ENCODE results near the gene PHF23. TPM values are rescaled to one million over a fixed set of nuclear protein-coding genes. Genes with fewer than 3 reads are reported as not detected.

Gene PHF23
- total and polyA plus RNA-seq, 4 donors, result 25.4 to 40.5 (median 27.2) TPM

DNA sequence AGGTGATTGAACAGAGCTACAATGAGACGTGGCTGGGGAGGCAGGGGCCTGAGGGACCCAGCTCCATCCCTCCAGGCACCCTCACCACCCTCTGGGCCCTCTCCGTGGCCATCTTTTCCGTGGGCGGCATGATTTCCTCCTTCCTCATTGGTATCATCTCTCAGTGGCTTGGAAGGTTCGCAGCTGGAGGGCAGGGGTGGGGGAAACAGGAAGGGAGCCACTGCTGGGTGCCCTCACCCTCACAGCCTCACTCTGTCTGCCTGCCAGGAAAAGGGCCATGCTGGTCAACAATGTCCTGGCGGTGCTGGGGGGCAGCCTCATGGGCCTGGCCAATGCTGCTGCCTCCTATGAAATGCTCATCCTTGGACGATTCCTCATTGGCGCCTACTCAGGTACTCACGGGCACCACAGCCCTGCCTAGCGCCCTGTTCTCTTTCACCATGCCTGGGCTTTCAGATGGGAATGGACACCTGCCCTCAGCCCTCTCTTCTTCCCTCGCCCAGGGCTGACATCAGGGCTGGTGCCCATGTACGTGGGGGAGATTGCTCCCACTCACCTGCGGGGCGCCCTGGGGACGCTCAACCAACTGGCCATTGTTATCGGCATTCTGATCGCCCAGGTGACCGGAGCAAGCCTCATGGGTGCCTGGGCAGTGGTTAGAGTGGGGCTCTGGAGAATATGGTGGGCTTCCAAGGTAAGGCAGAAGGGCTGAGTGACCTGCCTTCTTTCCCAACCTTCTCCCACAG, 44.4 kb upstream of the PHF23 start:
- no peaks in the 10 kb centered on the region for H3K36me3 ChIP-seq (ENCODE audit: control insufficient read depth in 4 of 4, insufficient read depth in 4 of 4, low read length in 4 of 4)
- WGBS, 2 donors, result 80 to 88% methylated on average over 18 of the region's 18 CpGs
- H3K4me1 ChIP-seq (ENCODE audit: control insufficient read depth in 5 of 5, insufficient read depth in 5 of 5, low read length in 5 of 5), result peaks cover 0 to 21% (median 4%) of the 10 kb centered on the region in 5 donors
- DNase-seq (no peak), ATAC-seq (ENCODE audit: insufficient read depth, low FRiP score) (no peak)
- H3K9ac ChIP-seq (ENCODE audit: insufficient read depth in 1 of 2, low read length in 2 of 2), result no peak overlapping the region
- H3K27ac ChIP-seq (ENCODE audit: low read depth in 1 of 2, low read length in 1 of 2), result peak overlapping the region in 1 of 2 donors; percentile 85
- TF ChIP-seq, protein P1, sequence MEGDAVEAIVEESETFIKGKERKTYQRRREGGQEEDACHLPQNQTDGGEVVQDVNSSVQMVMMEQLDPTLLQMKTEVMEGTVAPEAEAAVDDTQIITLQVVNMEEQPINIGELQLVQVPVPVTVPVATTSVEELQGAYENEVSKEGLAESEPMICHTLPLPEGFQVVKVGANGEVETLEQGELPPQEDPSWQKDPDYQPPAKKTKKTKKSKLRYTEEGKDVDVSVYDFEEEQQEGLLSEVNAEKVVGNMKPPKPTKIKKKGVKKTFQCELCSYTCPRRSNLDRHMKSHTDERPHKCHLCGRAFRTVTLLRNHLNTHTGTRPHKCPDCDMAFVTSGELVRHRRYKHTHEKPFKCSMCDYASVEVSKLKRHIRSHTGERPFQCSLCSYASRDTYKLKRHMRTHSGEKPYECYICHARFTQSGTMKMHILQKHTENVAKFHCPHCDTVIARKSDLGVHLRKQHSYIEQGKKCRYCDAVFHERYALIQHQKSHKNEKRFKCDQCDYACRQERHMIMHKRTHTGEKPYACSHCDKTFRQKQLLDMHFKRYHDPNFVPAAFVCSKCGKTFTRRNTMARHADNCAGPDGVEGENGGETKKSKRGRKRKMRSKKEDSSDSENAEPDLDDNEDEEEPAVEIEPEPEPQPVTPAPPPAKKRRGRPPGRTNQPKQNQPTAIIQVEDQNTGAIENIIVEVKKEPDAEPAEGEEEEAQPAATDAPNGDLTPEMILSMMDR (IDR thresholded peaks at IDR 0.05; ENCODE audit: control extremely low read depth, extremely low read depth), result no peak
- H3K4me3 ChIP-seq, result no peak overlapping the region
- H3K9me3 ChIP-seq (ENCODE audit: control insufficient read depth in 4 of 4, insufficient read depth in 3 of 4, low read length in 3 of 4), result no peaks in the 10 kb centered on the region
- H3K27me3 ChIP-seq (ENCODE audit: control insufficient read depth in 3 of 3, insufficient read depth in 3 of 3, low read length in 2 of 3), result peaks cover 0 to 8% (median 0%) of the 10 kb centered on the region in 3 donors

DNA sequence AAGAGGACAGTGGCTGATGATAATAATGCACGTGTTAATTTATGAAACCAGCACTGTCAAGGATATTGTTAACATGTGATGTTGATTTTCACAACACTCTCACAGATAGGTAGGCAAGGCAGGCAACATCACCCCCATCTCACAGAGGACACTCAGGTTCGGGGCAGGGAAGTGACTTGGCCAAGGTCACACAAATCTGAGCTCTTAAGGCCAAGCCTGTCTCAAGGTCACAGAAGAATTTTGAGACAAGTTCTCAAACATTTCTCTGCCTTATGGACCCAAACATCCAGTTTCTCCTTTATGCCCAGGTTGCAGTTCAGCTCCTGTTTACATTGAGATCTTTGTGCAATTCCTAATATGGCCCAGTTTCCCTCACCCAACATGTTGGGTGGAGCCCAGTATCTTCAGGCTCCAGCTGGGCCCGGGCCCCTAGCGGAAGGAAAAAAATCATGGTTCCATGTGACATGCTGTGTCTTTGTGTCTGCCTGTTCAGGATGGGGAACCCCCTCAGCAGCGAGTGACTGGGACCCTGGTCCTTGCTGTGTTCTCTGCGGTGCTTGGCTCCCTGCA, 43.6 kb upstream of the PHF23 start:
- Histone ChIP-seq H3K27ac (ENCODE audit: low read depth in 1 of 2, low read length in 1 of 2) (peak overlapping the region in 1 of 2 donors; percentile 85), H3K27me3 (ENCODE audit: control insufficient read depth in 3 of 3, insufficient read depth in 3 of 3, low read length in 2 of 3) (peaks cover 0 to 8% (median 0%) of the 10 kb centered on the region in 3 donors), H3K36me3 (ENCODE audit: control insufficient read depth in 4 of 4, insufficient read depth in 4 of 4, low read length in 4 of 4) (no peaks in the 10 kb centered on the region), H3K4me1 (ENCODE audit: control insufficient read depth in 5 of 5, insufficient read depth in 5 of 5, low read length in 5 of 5) (peaks cover 0 to 21% (median 4%) of the 10 kb centered on the region in 5 donors), H3K4me3 (no peak overlapping the region), H3K9me3 (ENCODE audit: control insufficient read depth in 4 of 4, insufficient read depth in 3 of 4, low read length in 3 of 4) (no peaks in the 10 kb centered on the region), H3K9ac (ENCODE audit: insufficient read depth in 1 of 2, low read length in 2 of 2) (no peak overlapping the region)
- TF ChIP-seq, protein P1 (IDR thresholded peaks at IDR 0.05; ENCODE audit: control extremely low read depth, extremely low read depth), result no peak
- WGBS, 2 donors, result 58 to 59% methylated on average over 6 of the region's 6 CpGs
- DNase-seq (no peak), ATAC-seq (ENCODE audit: insufficient read depth, low FRiP score) (no peak)

DNA sequence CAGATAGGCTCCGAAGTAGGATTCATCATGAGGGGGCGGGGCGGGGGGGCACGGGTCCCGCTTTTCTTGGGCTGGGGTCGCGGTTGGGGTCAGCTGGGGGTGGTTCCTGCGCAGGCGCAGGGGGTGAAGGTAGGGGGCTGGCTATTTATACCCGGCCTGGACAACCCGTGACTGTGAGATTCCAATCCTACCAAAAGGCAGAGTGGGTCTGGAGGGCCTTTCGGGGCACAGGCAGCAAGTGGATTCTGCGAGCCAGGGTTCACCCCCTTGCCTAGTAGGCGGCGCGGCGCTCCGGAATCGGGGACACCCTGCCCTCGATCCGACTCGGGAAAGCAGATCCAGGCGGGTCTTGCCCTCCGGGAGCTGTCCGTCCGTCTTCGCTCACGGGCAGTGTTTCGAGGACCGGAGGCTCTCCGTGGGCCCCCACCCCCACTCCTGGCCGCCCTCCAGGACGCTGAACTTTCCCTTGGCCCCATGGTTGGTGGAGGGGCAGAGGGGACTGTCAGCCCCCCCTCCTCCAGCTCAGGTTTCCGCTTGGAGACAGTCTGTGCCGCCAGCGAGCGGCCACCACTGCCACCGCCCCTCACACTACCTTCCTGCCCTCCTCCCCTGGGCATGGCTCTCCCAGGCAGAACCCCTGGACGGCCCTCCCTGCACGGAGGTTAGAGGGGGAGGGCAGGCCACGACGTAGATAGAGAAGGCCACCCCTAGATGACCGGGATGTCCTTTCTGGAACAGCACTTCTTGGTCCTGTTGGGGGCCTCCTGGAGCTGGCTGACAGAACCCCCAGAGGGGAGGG, 42.9 kb upstream of the PHF23 start:
- peaks cover 0 to 8% (median 0%) of the 10 kb centered on the region in 3 donors for H3K27me3 ChIP-seq (ENCODE audit: control insufficient read depth in 3 of 3, insufficient read depth in 3 of 3, low read length in 2 of 3)
- no peak overlapping the region for H3K9ac ChIP-seq (ENCODE audit: insufficient read depth in 1 of 2, low read length in 2 of 2)
- no peaks in the 10 kb centered on the region for H3K9me3 ChIP-seq (ENCODE audit: control insufficient read depth in 4 of 4, insufficient read depth in 3 of 4, low read length in 3 of 4)
- peak overlapping the region; percentile 25 for H3K4me3 ChIP-seq
- H3K4me1 ChIP-seq (ENCODE audit: control insufficient read depth in 5 of 5, insufficient read depth in 5 of 5, low read length in 5 of 5), result peaks cover 0 to 21% (median 4%) of the 10 kb centered on the region in 5 donors
- 1 to 4% methylated on average over 35 to 43 of the region's 43 CpGs for WGBS, 2 donors
- ATAC-seq (ENCODE audit: insufficient read depth, low FRiP score) (no peak), DNase-seq (peak in 2 of 3 donors; percentile 51 to 53)
- H3K36me3 ChIP-seq (ENCODE audit: control insufficient read depth in 4 of 4, insufficient read depth in 4 of 4, low read length in 4 of 4), result no peaks in the 10 kb centered on the region
- H3K27ac ChIP-seq (ENCODE audit: low read depth in 1 of 2, low read length in 1 of 2), result peak overlapping the region in 1 of 2 donors; percentile 85
- TF ChIP-seq, protein P1 (IDR thresholded peaks at IDR 0.05; ENCODE audit: control extremely low read depth, extremely low read depth), result no peak

Data from lung (tissue), 12 donors.